GM21515 (cell line): ENCODE results near the gene ZNF107.

ENCODE experiments used
- ATAC-seq: cut with Tn5 transposase; IDR thresholded peaks from one replicate; pipeline ENCODE4 v1.9.1; 2021; ENCODE audit not compliant: unreplicated experiment

ZNF107 gene

GRCh38 chr7:64665980-64666662, at the start of gene ZNF107:
ZNF107 (plus strand) TSS chr7:64666133; CDS start chr7:64666283, 150 bp downstream.
- ATAC-seq: peak; percentile 99

DNA sequence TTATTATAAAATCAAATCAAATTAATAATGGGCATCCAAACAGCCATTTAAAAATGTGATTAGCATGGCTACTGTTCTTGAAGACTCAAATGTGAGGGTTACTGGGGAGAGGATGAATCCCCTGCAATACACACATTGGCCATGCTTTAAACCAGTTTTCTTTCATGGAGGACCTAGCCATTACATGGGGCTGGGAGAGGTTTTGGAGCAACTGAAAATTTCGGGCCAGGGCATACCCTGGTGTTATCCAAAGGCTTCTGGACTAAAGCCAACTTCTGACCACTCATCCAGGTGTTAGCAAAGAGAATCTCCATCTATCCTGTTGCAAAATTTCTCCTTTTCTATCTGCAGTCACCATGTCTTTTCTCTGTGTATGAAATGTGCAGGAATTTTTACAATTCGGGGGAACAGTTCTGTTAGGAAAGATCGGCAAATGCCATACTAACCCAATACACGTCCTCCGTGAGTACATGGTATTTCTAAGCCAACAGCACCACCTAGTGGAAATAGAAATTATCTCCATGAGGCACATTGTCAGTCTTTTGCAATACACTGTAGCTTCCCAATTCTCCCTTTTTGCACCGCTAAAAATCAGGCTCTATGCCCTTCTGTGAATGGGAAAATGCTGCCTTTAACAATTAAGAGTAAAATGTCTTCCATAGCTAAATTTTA, 47.0 kb upstream of the ZNF107 start:
- ATAC-seq: no peak

GRCh38 chr7:64619705-64620104, 46.2 kb upstream of the ZNF107 start:
- no peak for ATAC-seq

DNA sequence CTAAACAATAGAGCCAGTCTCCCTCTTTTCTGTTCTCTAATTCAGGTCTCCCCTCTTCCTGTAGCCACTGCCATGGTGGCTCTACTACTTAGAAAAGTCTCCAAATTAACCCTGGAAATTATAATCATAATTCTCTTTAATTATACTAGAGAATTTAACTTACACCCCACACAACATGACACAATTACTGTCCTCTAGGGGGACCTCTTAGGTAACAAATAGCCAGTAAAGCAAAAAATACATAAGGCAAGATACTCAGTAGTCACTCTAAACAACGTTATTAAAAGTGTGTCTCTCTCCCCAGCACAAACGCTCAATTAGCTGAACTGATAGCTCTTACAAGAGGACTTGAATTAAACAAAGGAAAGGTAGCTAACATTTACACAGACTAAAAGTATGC, 44.3 kb upstream of the ZNF107 start:
- no peak for ATAC-seq

- ATAC-seq: no peak
These were observed 40.5 kb upstream of the ZNF107 start for GRCh38 chr7:64625114-64626082.

- ATAC-seq: no peak
These were observed 39.9 kb upstream of the ZNF107 start for GRCh38 chr7:64626083-64626469.

- ATAC-seq: no peak
These were observed 39.4 kb upstream of the ZNF107 start for GRCh38 chr7:64626557-64626956.

DNA sequence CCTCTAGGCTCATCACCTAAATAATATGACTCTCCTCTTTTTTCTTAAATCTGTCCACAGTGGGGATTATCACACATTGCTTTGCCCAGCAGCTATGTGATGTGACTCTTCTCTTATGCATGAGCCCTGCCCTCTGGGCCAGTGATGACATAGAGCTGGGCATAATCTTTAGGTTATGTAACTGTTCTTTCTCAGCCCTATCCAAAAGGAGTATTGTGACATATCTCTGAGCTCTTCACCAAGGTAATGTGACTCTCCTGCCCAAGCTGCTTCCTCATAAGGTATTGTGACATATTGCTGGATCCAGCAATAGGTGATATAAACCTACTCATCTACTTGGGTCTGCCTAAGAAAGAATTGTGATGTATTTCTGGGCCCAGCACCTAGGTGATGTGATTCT, 37.7 kb upstream of the ZNF107 start:
- ATAC-seq: no peak

DNA sequence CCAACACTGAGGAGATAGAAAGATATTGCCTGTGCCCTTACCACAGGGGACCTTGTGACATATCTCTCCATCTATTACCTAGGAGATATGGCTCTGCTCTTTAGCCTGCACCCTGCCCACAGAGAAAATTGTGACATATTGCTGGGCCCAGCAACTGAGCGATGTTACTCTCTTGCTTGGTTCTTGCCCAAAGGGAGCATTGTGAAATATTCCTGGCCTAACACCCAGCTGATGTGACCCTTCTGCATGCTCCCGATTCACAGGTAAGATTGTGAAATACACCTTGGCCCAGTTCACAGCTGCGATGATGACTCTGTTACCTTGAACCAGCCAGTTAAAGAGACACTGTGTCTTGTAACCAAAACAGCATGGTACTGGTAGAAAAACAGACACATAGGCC, 37.2 kb upstream of the ZNF107 start:
- ATAC-seq: no peak

GRCh38 chr7:64630496-64630895, 35.4 kb upstream of the ZNF107 start:
- ATAC-seq: no peak

- no peak for ATAC-seq
These were observed 33.9 kb upstream of the ZNF107 start for GRCh38 chr7:64632029-64632428.

GRCh38 chr7:64633401-64633800, 32.5 kb upstream of the ZNF107 start:
- ATAC-seq: no peak

GRCh38 chr7:64634406-64635062, 31.4 kb upstream of the ZNF107 start:
- ATAC-seq: no peak

- no peak for ATAC-seq
These were observed 29.5 kb upstream of the ZNF107 start for GRCh38 chr7:64636386-64636785.

- ATAC-seq: no peak
These were observed 28.1 kb upstream of the ZNF107 start for GRCh38 chr7:64637521-64638445.

- no peak for ATAC-seq
These were observed 27.1 kb upstream of the ZNF107 start for GRCh38 chr7:64638822-64639221.

GRCh38 chr7:64639267-64640001, 26.5 kb upstream of the ZNF107 start:
- ATAC-seq: no peak

- ATAC-seq: no peak
These were observed 25.4 kb upstream of the ZNF107 start for GRCh38 chr7:64640504-64640903.

DNA sequence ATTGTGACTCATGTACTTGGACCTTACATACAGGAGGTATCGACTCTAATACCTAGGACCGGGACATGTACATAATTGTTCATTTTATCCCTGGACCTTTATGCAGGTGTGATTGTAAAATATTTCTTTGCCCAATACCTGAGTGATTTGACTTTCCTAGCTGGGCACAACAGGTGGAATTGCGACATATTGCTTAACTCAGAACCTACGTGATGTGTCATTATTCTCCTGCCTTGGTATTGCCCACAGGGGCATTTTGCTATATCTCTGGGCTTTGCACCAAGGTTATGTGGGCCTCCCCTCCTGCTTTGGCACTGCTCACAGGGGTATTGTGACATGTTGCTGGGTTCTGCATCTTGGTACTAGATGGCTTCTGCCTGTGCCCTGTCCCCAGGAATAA, 23.9 kb upstream of the ZNF107 start:
- ATAC-seq: no peak
